ENCODE results near the gene FGGY.
"Not testable (repeated sequence)": the region's sequence is repeated elsewhere in the genome, so short reads cannot be mapped to it uniquely, and the experiment has no call there.

FGGY gene

GRCh38 chr1:59731591-59731990, 434.7 kb downstream of the FGGY start:
- no peaks in the 10 kb centered on the region for H4K20me1 ChIP-seq (ENCODE audit: low read depth, low read length)
- H3K4me3 ChIP-seq (ENCODE audit: insufficient read depth, low read length, poor library complexity, severe bottlenecking), result no peak overlapping the region
- peaks cover 6% of the 10 kb centered on the region; the same call in 1 of the 2 replicates for H3K9me3 ChIP-seq (ENCODE audit: insufficient read depth, low read length)
- H3F3A ChIP-seq (ENCODE audit: insufficient read depth), result no peaks in the 10 kb centered on the region
- H3K36me3 ChIP-seq (ENCODE audit: low read length), result no peaks in the 10 kb centered on the region
- H3K79me2 ChIP-seq (ENCODE audit: insufficient read depth, low read length), result no peaks in the 10 kb centered on the region
- no peak for TF ChIP-seq EZH2phosphoT487 (conservative IDR thresholded peaks at IDR 0.05; ENCODE audit: low read length)
- H3K4me2 ChIP-seq (ENCODE audit: low read depth, low read length, poor library complexity, severe bottlenecking), result no peak overlapping the region
- H3K27me3 ChIP-seq (ENCODE audit: low read length), result no peaks in the 10 kb centered on the region
- no peaks in the 10 kb centered on the region; the same call in 1 of the 2 replicates for H3K9me2 ChIP-seq (replicated peaks; ENCODE audit: insufficient read depth, low read length)
- no peak overlapping the region for H3K27ac ChIP-seq (ENCODE audit: low read depth, low read length)
- no peak overlapping the region for H3K9ac ChIP-seq (ENCODE audit: low read length)
- H2AFZ ChIP-seq (ENCODE audit: low read depth, low read length, severe bottlenecking), result no peak overlapping the region

GRCh38 chr1:59732214-59732955, 435.5 kb downstream of the FGGY start:
- Histone ChIP-seq H3K27ac (ENCODE audit: low read depth, low read length) (no peak overlapping the region), H2AFZ (ENCODE audit: low read depth, low read length, severe bottlenecking) (no peak overlapping the region), H3K9ac (ENCODE audit: low read length) (no peak overlapping the region), H4K20me1 (ENCODE audit: low read depth, low read length) (no peaks in the 10 kb centered on the region), H3K4me2 (ENCODE audit: low read depth, low read length, poor library complexity, severe bottlenecking) (no peak overlapping the region), H3K27me3 (ENCODE audit: low read length) (no peaks in the 10 kb centered on the region), H3K36me3 (ENCODE audit: low read length) (no peaks in the 10 kb centered on the region), H3K9me2 (replicated peaks; ENCODE audit: insufficient read depth, low read length) (no peaks in the 10 kb centered on the region; the same call in 1 of the 2 replicates), H3F3A (ENCODE audit: insufficient read depth) (no peaks in the 10 kb centered on the region), H3K79me2 (ENCODE audit: insufficient read depth, low read length) (no peaks in the 10 kb centered on the region), H3K4me3 (ENCODE audit: insufficient read depth, low read length, poor library complexity, severe bottlenecking) (no peak overlapping the region), H3K9me3 (ENCODE audit: insufficient read depth, low read length) (peaks cover 6% of the 10 kb centered on the region; the same call in 1 of the 2 replicates)
- TF ChIP-seq CTCF (IDR thresholded peaks at IDR 0.05; ENCODE audit: insufficient read depth, low read length, poor library complexity, severe bottlenecking) (no peak), EZH2phosphoT487 (conservative IDR thresholded peaks at IDR 0.05; ENCODE audit: low read length) (no peak)

- TF ChIP-seq EZH2phosphoT487 (conservative IDR thresholded peaks at IDR 0.05; ENCODE audit: low read length), result no peak
- TF ChIP-seq CTCF (IDR thresholded peaks at IDR 0.05; ENCODE audit: insufficient read depth, low read length, poor library complexity, severe bottlenecking), result no peak
- Histone ChIP-seq H4K20me1 (ENCODE audit: low read depth, low read length) (no peaks in the 10 kb centered on the region), H3K4me3 (ENCODE audit: insufficient read depth, low read length, poor library complexity, severe bottlenecking) (no peak overlapping the region), H3K9me2 (replicated peaks; ENCODE audit: insufficient read depth, low read length) (no peaks in the 10 kb centered on the region; the same call in 1 of the 2 replicates), H2AFZ (ENCODE audit: low read depth, low read length, severe bottlenecking) (no peak overlapping the region), H3F3A (ENCODE audit: insufficient read depth) (no peaks in the 10 kb centered on the region), H3K79me2 (ENCODE audit: insufficient read depth, low read length) (no peaks in the 10 kb centered on the region), H3K9ac (ENCODE audit: low read length) (no peak overlapping the region), H3K27me3 (ENCODE audit: low read length) (no peaks in the 10 kb centered on the region), H3K4me2 (ENCODE audit: low read depth, low read length, poor library complexity, severe bottlenecking) (no peak overlapping the region), H3K36me3 (ENCODE audit: low read length) (no peaks in the 10 kb centered on the region), H3K27ac (ENCODE audit: low read depth, low read length) (no peak overlapping the region), H3K9me3 (ENCODE audit: insufficient read depth, low read length) (peaks cover 6% of the 10 kb centered on the region; the same call in 1 of the 2 replicates)
These were observed 436.7 kb downstream of the FGGY start for GRCh38 chr1:59733443-59734141.

DNA sequence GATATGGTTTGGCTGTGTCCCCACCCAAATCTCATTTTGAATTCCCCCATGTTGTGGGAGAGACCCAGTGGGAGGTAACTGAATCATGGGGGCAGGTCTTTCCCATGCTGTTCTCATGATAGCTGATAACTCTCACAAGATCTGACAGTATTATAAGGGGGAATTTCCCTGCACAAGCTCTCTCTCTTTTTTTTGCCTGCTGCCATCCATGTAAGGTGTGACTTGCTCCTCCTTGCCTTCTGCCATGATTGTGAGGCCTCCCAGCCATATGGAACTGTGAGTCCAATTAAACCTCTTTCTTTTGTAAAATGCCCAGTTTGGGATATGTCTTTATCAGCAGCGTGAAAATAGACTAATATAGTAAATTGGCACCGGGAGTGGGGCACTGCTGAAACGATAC, 439.0 kb downstream of the FGGY start:
- not testable (repeated sequence) for H4K20me1 ChIP-seq (ENCODE audit: low read depth, low read length); H3K9me3 ChIP-seq (ENCODE audit: insufficient read depth, low read length); H3K9ac ChIP-seq (ENCODE audit: low read length); H3K4me3 ChIP-seq (ENCODE audit: insufficient read depth, low read length, poor library complexity, severe bottlenecking); H3K27me3 ChIP-seq (ENCODE audit: low read length); H3K36me3 ChIP-seq (ENCODE audit: low read length); H3K9me2 ChIP-seq (replicated peaks; ENCODE audit: insufficient read depth, low read length); H3K4me2 ChIP-seq (ENCODE audit: low read depth, low read length, poor library complexity, severe bottlenecking); H3K79me2 ChIP-seq (ENCODE audit: insufficient read depth, low read length); H3F3A ChIP-seq (ENCODE audit: insufficient read depth); H3K27ac ChIP-seq (ENCODE audit: low read depth, low read length); H2AFZ ChIP-seq (ENCODE audit: low read depth, low read length, severe bottlenecking)
